MM.1S (cell line): Measurements from ENCODE around the gene TMEM132E.

Source experiments
- DNase-seq: peaks from one replicate; pipeline ENCODE4 v3.0.0-alpha.2; 2015
- H2AFZ ChIP-seq: fragments of 300-600 bp; sonication (generic); 2 replicates; pipeline ENCODE4 v1.6.0; 2016; ENCODE audit warnings: antibody characterized with exemption, low read length
- H3F3A ChIP-seq: fragments of 300-600 bp; sonication (generic); 2 replicates; pipeline ENCODE4 v1.6.1; 2016; ENCODE audit warnings: mild to moderate bottlenecking, antibody characterized with exemption, low read length, moderate library complexity, mixed read lengths; ENCODE audit not compliant: insufficient read depth
- H3K27ac ChIP-seq: fragments of 300-600 bp; sonication (generic); 2 replicates; pipeline ENCODE4 v1.5.1; 2016; ENCODE audit warnings: mild to moderate bottlenecking, low read length
- H3K27me3 ChIP-seq: fragments of 300-600 bp; sonication (generic); replicated peaks from 2 replicates; pipeline ENCODE4 v1.6.0; 2016; ENCODE audit warnings: low read length; ENCODE audit not compliant: insufficient read depth
- H3K36me3 ChIP-seq: fragments of 300-600 bp; sonication (generic); replicated peaks from 2 replicates; pipeline ENCODE4 v1.6.1; 2016; ENCODE audit warnings: mild to moderate bottlenecking, low read length, mixed read lengths; ENCODE audit not compliant: insufficient read depth
- H3K4me1 ChIP-seq: fragments of 300-600 bp; sonication (generic); 2 replicates; pipeline ENCODE4 v1.6.1; 2016; ENCODE audit warnings: low read length, mixed read lengths
- H3K4me2 ChIP-seq: fragments of 300-600 bp; sonication (generic); 2 replicates; pipeline ENCODE4 v1.6.0; 2016; ENCODE audit warnings: low read depth, low read length
- H3K4me3 ChIP-seq: fragments of 300-600 bp; sonication (generic); 2 replicates; pipeline ENCODE4 v1.5.1; 2016; ENCODE audit warnings: low read length, mixed read lengths
- H3K79me2 ChIP-seq: fragments of 300-600 bp; sonication (generic); 2 replicates; pipeline ENCODE4 v1.6.1; 2016; ENCODE audit warnings: mixed run types, low read length, mixed read lengths
- H3K9ac ChIP-seq: fragments of 300-600 bp; sonication (generic); 2 replicates; pipeline ENCODE4 v1.6.1; 2016; ENCODE audit warnings: low read length, mixed read lengths
- H3K9me2 ChIP-seq: fragments of 300-600 bp; sonication (generic); replicated peaks from 2 replicates; pipeline ENCODE4 v1.6.1; 2016; ENCODE audit warnings: mild to moderate bottlenecking, low read length, mixed read lengths; ENCODE audit not compliant: insufficient read depth
- H3K9me3 ChIP-seq: fragments of 300-600 bp; sonication (generic); replicated peaks from 2 replicates; pipeline ENCODE4 v1.6.1; 2016; ENCODE audit warnings: mild to moderate bottlenecking, low read length, mixed read lengths; ENCODE audit not compliant: insufficient read depth
- H4K20me1 ChIP-seq: fragments of 300-600 bp; sonication (generic); 2 replicates; pipeline ENCODE4 v1.6.1; 2016; ENCODE audit warnings: mild to moderate bottlenecking, low read length, moderate library complexity, mixed read lengths; ENCODE audit not compliant: insufficient read depth
- CTCF ChIP-seq: fragments of 300-600 bp; sonication (generic); IDR thresholded peaks from 2 replicates; pipeline ENCODE4 v1.5.1; 2016; ENCODE audit warnings: antibody characterized with exemption, low read length, mixed read lengths
- EZH2 ChIP-seq: fragments of 300-600 bp; sonication (generic); optimal IDR thresholded peaks from 2 replicates; pipeline ENCODE3; 2017; ENCODE audit warnings: low read depth, mild to moderate bottlenecking, antibody characterized with exemption, low read length, mixed read lengths
- EZH2phosphoT487 ChIP-seq: fragments of 300-600 bp; sonication (generic); IDR thresholded peaks from 2 replicates; pipeline ENCODE4 v1.6.1; 2018; ENCODE audit warnings: antibody characterized with exemption, low read length

The TMEM132E gene

GRCh38 chr17:34553907-34554306 lies 25.5 kb upstream of the TMEM132E start:
- Histone ChIP-seq H3K27ac (no peak overlapping the region), H3K9ac (no peak overlapping the region), H3K9me2 (no peaks in the 10 kb centered on the region), H3K4me1 (no peaks in the 10 kb centered on the region), H3K27me3 (peaks cover 12% of the 10 kb centered on the region; the same call in 1 of the 2 replicates), H3K9me3 (no peaks in the 10 kb centered on the region), H2AFZ (no peak overlapping the region), H4K20me1 (no peaks in the 10 kb centered on the region), H3K36me3 (no peaks in the 10 kb centered on the region), H3K4me3 (no peak overlapping the region), H3K79me2 (no peaks in the 10 kb centered on the region), H3K4me2 (no peak overlapping the region), H3F3A (no peaks in the 10 kb centered on the region)
- no peak for DNase-seq
- no peak for TF ChIP-seq EZH2phosphoT487
- no peak for TF ChIP-seq CTCF
- TF ChIP-seq EZH2, result no peak

- TF ChIP-seq EZH2, result no peak
- no peak for TF ChIP-seq EZH2phosphoT487
- no peak for TF ChIP-seq CTCF
- no peaks in the 10 kb centered on the region for H3K4me1 ChIP-seq
- H4K20me1 ChIP-seq, result no peaks in the 10 kb centered on the region
- no peak overlapping the region for H3K4me2 ChIP-seq
- no peaks in the 10 kb centered on the region for H3K9me3 ChIP-seq
- no peaks in the 10 kb centered on the region for H3K9me2 ChIP-seq
- no peak overlapping the region for H3K4me3 ChIP-seq
- H3K27ac ChIP-seq, result no peak overlapping the region
- no peak for DNase-seq
- H3K79me2 ChIP-seq, result no peaks in the 10 kb centered on the region
- no peak overlapping the region for H3K9ac ChIP-seq
- H3K27me3 ChIP-seq, result 0 out of 2 replicates have a peak, but pooled peaks cover 10% of the 10 kb centered on the region
- H3K36me3 ChIP-seq, result no peaks in the 10 kb centered on the region
- H2AFZ ChIP-seq, result no peak overlapping the region
- no peaks in the 10 kb centered on the region for H3F3A ChIP-seq
Measured at GRCh38 chr17:34556384-34556783, 23.0 kb upstream of the TMEM132E start.

GRCh38 chr17:34556931-34557330 lies 22.5 kb upstream of the TMEM132E start:
- H3K4me3 ChIP-seq, result no peak overlapping the region
- no peaks in the 10 kb centered on the region for H3F3A ChIP-seq
- H3K9me2 ChIP-seq, result no peaks in the 10 kb centered on the region
- no peak overlapping the region for H3K4me2 ChIP-seq
- H4K20me1 ChIP-seq, result no peaks in the 10 kb centered on the region
- H2AFZ ChIP-seq, result no peak overlapping the region
- no peak for DNase-seq
- TF ChIP-seq EZH2phosphoT487 (no peak), EZH2 (no peak), CTCF (no peak)
- no peak overlapping the region for H3K9ac ChIP-seq
- H3K79me2 ChIP-seq, result no peaks in the 10 kb centered on the region
- H3K9me3 ChIP-seq, result no peaks in the 10 kb centered on the region
- H3K4me1 ChIP-seq, result no peaks in the 10 kb centered on the region
- H3K27me3 ChIP-seq, result 0 out of 2 replicates have a peak, but pooled peaks cover 10% of the 10 kb centered on the region
- no peaks in the 10 kb centered on the region for H3K36me3 ChIP-seq
- no peak overlapping the region for H3K27ac ChIP-seq
